ENCODE data around the gene CEPT1.

Gene CEPT1

DNA sequence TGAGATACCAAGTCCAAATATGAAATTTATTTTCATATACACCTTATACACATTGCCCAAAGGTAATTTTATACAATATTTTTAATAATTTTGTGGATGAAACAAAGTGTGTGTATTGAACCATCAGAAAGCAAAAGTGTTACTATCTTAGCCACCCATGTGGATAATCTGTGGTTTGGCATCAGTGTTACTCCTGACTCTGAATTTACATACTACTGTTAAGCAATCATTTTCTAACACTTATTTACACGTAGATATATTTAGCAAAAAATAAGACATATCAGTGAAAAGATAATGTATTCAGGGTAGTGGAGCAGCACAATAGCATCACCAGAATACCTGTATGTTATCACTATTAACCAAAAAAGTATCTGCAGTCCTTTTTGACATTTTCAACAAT lies 36.7 kb downstream of the CEPT1 start:
- H3K4me1 ChIP-seq (ENCODE audit: control insufficient read depth, insufficient read depth, low read length) = no peaks in the 10 kb centered on the region
- no peak overlapping the region for H3K9ac ChIP-seq (ENCODE audit: low read length)
- H3K4me3 ChIP-seq (ENCODE audit: low read depth, low read length) = no peak overlapping the region
- no peak overlapping the region for H3K27ac ChIP-seq (ENCODE audit: low read depth, low read length)
- H3K36me3 ChIP-seq (ENCODE audit: control insufficient read depth, insufficient read depth, low read length) = peaks cover 21% of the 10 kb centered on the region
- no peaks in the 10 kb centered on the region for H3K27me3 ChIP-seq (ENCODE audit: control insufficient read depth, insufficient read depth, low read length)
- H3K9me3 ChIP-seq (ENCODE audit: control insufficient read depth, insufficient read depth, low read depth, low read length) = no peaks in the 10 kb centered on the region

DNA sequence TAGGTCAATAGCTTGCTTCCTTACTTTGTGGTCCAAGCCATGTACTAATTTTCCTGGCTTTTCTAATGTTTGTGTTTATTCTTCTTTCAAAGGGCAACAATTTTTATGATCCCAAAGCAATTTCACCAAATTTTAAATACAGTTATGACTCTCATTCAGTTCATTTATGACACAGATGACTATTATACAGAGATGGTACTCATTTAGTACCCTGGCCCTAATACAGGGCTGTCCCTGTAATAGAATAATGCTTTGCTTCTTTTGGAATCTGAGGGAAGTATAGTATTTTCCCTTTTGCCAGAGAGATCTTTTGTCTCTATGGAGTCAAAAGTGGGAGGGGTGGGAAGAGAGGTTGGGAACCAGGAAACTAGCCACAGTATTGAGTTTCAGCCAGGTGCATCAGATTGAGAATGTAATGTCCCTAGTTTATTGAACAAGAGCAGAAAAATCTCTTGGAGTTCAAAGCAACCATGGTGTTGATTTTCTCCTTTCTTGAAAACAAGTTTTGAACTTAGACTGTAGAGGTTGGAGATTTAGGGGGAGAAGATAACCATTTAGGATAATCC lies 40.0 kb downstream of the CEPT1 start:
- Histone ChIP-seq H3K9ac (ENCODE audit: low read length) (no peak overlapping the region), H3K9me3 (ENCODE audit: control insufficient read depth, insufficient read depth, low read depth, low read length) (no peaks in the 10 kb centered on the region), H3K27me3 (ENCODE audit: control insufficient read depth, insufficient read depth, low read length) (no peaks in the 10 kb centered on the region), H3K4me1 (ENCODE audit: control insufficient read depth, insufficient read depth, low read length) (no peaks in the 10 kb centered on the region), H3K27ac (ENCODE audit: low read depth, low read length) (no peak overlapping the region), H3K4me3 (ENCODE audit: low read depth, low read length) (no peak overlapping the region), H3K36me3 (ENCODE audit: control insufficient read depth, insufficient read depth, low read length) (peaks cover 34% of the 10 kb centered on the region)

DNA sequence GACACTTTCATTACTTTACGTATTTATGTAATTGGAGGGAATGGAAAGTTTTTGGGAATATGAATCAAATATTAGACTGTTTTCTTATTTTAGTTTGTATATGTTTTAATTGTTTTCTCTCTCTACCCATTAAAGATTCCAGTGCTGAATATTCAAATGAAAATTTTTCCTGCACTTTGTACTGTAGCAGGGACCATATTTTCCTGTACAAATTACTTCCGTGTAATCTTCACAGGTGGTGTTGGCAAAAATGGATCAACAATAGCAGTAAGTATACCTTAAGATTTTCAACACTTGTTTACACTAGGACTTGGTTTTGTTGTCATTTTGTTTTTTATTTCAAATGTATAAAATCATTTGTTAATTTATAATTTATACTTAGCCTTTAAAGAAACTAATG lies 42.0 kb downstream of the CEPT1 start:
- Histone ChIP-seq H3K27me3 (ENCODE audit: control insufficient read depth, insufficient read depth, low read length) (no peaks in the 10 kb centered on the region), H3K9ac (ENCODE audit: low read length) (no peak overlapping the region), H3K27ac (ENCODE audit: low read depth, low read length) (no peak overlapping the region), H3K36me3 (ENCODE audit: control insufficient read depth, insufficient read depth, low read length) (peaks cover 47% of the 10 kb centered on the region), H3K9me3 (ENCODE audit: control insufficient read depth, insufficient read depth, low read depth, low read length) (no peaks in the 10 kb centered on the region), H3K4me1 (ENCODE audit: control insufficient read depth, insufficient read depth, low read length) (no peaks in the 10 kb centered on the region), H3K4me3 (ENCODE audit: low read depth, low read length) (no peak overlapping the region)

DNA sequence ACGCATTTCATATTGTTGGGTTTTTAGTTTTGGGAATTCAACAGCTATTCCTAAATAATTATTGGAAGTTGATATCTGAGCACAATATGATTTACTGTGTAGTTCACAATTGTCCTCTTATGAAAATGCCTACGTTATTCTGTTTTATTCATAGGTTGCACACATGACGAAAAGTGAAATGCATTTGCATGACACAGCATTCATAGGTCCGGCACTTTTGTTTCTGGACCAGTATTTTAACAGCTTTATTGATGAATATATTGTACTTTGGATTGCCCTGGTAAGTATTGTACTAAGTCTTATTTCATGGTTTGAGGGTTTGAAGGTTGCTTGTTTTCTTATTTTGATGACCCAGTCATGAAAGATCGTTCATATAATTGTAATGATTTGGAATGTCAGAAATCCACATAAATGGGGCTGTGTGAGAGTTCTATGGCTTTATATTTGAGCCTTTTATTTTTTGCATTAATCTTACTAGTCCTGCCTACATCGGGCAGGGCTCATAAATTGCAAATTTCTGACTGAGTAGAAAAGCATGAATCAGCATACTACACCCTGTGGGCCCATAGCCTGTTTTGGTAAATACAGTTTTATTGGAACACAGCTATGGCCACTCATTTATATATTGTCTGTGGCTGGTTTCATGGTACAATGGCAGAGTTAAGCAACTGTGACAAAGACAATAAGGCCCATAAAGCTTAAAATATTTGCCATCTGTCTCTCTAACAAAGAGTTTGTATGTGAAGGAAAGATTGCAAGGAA lies 43.5 kb downstream of the CEPT1 start:
- no peak overlapping the region for H3K27ac ChIP-seq (ENCODE audit: low read depth, low read length)
- H3K9ac ChIP-seq (ENCODE audit: low read length) = no peak overlapping the region
- peaks cover 57% of the 10 kb centered on the region for H3K36me3 ChIP-seq (ENCODE audit: control insufficient read depth, insufficient read depth, low read length)
- H3K4me3 ChIP-seq (ENCODE audit: low read depth, low read length) = no peak overlapping the region
- no peaks in the 10 kb centered on the region for H3K4me1 ChIP-seq (ENCODE audit: control insufficient read depth, insufficient read depth, low read length)
- no peaks in the 10 kb centered on the region for H3K27me3 ChIP-seq (ENCODE audit: control insufficient read depth, insufficient read depth, low read length)
- H3K9me3 ChIP-seq (ENCODE audit: control insufficient read depth, insufficient read depth, low read depth, low read length) = no peaks in the 10 kb centered on the region

DNA sequence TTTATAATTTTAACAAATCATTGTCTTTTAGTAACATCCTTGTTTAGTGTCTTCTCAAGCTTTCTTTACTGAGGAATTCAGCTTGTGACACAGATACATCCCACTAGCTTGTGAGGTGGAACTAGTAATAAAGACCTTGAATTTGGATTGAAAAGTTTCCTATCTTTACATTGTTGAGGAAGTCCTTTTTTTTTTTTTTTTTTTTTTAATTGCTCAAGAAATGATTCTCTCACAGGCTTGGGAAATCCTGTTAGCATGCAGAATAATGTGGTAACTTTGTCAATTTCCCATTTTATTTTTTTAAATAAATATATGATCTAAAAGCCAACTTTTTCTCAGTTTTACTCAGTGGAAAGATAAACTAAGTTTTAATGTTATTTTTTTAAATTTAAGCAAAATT lies 44.6 kb downstream of the CEPT1 start:
- no peak overlapping the region for H3K27ac ChIP-seq (ENCODE audit: low read depth, low read length)
- no peaks in the 10 kb centered on the region for H3K27me3 ChIP-seq (ENCODE audit: control insufficient read depth, insufficient read depth, low read length)
- H3K4me1 ChIP-seq (ENCODE audit: control insufficient read depth, insufficient read depth, low read length) = no peaks in the 10 kb centered on the region
- no peak overlapping the region for H3K9ac ChIP-seq (ENCODE audit: low read length)
- peaks cover 61% of the 10 kb centered on the region for H3K36me3 ChIP-seq (ENCODE audit: control insufficient read depth, insufficient read depth, low read length)
- H3K9me3 ChIP-seq (ENCODE audit: control insufficient read depth, insufficient read depth, low read depth, low read length) = no peaks in the 10 kb centered on the region
- no peak overlapping the region for H3K4me3 ChIP-seq (ENCODE audit: low read depth, low read length)

DNA sequence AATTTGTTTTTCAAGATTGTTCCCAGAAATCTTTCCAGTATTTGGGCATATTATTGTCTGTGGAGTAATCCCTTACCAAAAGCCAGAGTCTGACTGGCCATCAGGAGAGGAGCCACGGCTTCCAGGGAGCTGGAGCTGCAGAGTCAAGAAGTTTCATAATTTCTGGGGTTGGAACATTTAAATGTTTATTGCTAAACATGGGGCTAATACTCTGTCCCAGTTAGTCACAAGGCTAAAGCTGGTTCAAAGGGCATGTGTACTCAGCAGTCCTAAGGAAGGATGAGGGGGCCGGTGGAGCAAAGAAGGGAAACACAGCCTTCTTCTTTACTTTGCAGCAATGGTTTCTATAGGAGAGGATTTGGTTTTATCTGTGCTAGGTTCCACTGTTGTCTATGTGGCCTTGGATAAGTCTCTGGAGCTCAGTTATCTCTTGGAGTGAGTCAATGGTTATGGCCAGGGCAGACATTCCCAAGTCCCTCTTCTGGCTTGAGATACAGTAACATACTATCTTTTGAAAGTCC lies 51.0 kb downstream of the CEPT1 start:
- Histone ChIP-seq H3K27me3 (ENCODE audit: control insufficient read depth, insufficient read depth, low read length) (no peaks in the 10 kb centered on the region), H3K9ac (ENCODE audit: low read length) (no peak overlapping the region), H3K4me1 (ENCODE audit: control insufficient read depth, insufficient read depth, low read length) (peaks cover 10% of the 10 kb centered on the region; the same call in 1 of the 2 replicates), H3K4me3 (ENCODE audit: low read depth, low read length) (no peak overlapping the region), H3K36me3 (ENCODE audit: control insufficient read depth, insufficient read depth, low read length) (peaks cover 24% of the 10 kb centered on the region), H3K27ac (ENCODE audit: low read depth, low read length) (no peak overlapping the region), H3K9me3 (ENCODE audit: control insufficient read depth, insufficient read depth, low read depth, low read length) (no peaks in the 10 kb centered on the region)

DNA sequence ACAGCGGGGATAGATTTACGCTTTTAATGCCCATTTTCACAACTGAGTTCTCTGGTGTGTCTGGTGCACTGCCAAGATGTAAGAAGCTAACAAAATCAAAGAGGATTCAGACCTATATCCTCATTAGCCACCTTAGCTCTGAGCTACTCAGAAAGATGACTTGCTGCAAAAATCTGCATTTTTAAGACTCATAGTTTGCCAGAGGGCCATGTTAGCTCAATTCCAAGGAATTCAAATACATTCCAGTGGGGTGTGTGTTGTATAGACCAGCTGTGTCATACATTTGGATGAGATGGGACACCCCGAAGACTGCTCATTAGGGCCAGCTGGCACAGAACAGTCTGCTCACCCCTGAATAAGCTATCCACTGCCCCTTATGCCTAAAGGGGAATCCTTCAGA lies 51.5 kb downstream of the CEPT1 start:
- Histone ChIP-seq H3K27ac (ENCODE audit: low read depth, low read length) (no peak overlapping the region), H3K4me1 (ENCODE audit: control insufficient read depth, insufficient read depth, low read length) (peaks cover 10% of the 10 kb centered on the region; the same call in 1 of the 2 replicates), H3K9ac (ENCODE audit: low read length) (no peak overlapping the region), H3K36me3 (ENCODE audit: control insufficient read depth, insufficient read depth, low read length) (peaks cover 19% of the 10 kb centered on the region), H3K9me3 (ENCODE audit: control insufficient read depth, insufficient read depth, low read depth, low read length) (no peaks in the 10 kb centered on the region), H3K27me3 (ENCODE audit: control insufficient read depth, insufficient read depth, low read length) (no peaks in the 10 kb centered on the region), H3K4me3 (ENCODE audit: low read depth, low read length) (no peak overlapping the region)

DNA sequence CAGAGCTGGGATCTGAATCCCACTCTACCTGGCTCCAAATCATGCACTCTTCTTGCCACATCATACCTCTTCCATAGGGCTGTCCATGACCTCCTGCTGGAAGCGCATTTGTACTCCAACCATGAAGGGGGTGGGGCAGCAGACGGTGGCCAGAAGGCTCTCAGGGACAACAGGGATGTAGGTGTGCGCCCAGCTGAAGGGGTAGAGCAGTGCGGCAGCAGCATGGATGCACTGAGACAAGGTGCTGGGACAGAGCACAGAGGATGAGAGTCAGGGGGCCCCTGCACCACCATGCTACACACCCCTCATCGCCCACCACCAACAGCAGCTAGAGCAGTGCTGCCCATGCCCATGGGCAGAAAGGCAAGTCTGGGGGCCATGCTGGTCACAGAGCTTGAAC lies 52.1 kb downstream of the CEPT1 start:
- no peak overlapping the region for H3K4me3 ChIP-seq (ENCODE audit: low read depth, low read length)
- H3K4me1 ChIP-seq (ENCODE audit: control insufficient read depth, insufficient read depth, low read length) = peaks cover 10% of the 10 kb centered on the region; the same call in 1 of the 2 replicates
- H3K27ac ChIP-seq (ENCODE audit: low read depth, low read length) = no peak overlapping the region
- H3K9me3 ChIP-seq (ENCODE audit: control insufficient read depth, insufficient read depth, low read depth, low read length) = no peaks in the 10 kb centered on the region
- H3K36me3 ChIP-seq (ENCODE audit: control insufficient read depth, insufficient read depth, low read length) = peaks cover 13% of the 10 kb centered on the region
- no peaks in the 10 kb centered on the region for H3K27me3 ChIP-seq (ENCODE audit: control insufficient read depth, insufficient read depth, low read length)
- H3K9ac ChIP-seq (ENCODE audit: low read length) = no peak overlapping the region

DNA sequence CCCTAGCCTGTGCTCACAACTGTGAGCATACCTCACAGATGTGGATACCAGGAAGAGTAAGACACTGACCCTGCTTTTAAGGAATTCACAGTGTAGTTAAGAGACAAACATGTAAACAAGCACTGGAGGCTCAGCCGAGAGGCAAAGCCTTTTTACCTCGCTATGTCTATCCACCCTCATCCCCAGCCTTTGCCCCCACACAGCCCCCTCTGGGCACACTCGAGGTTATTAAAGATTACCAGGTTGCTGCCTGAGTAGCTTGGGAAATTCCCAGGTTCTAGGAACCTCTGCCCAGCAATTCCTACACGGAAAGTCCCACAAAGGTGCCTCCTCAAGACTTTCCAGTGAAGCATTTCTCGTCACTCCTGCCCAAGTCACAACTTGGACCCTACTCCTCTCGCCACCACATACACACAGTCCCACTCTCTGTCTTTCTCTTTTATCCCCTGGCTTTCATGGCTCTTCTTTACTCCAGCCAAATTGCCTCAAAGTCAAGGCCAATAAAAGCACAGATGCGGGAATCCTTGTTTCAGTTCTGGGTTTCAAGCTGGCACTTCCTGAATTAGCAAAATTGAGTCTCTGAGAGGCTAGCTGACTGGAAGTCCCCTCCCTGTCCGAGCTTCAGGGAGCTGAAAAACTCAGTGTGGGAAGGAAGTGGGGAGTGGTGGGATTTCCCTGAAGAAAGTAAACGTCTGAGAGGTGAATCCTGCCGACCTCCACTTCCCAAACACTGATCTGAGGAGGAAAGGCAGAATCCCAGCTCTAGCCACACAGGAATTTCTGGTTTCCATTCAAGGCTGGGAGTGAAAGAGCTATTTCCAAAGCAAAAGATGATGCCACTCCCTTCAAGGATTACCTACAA lies 52.9 kb downstream of the CEPT1 start:
- Histone ChIP-seq H3K9ac (ENCODE audit: low read length) (no peak overlapping the region), H3K27me3 (ENCODE audit: control insufficient read depth, insufficient read depth, low read length) (no peaks in the 10 kb centered on the region), H3K4me3 (ENCODE audit: low read depth, low read length) (no peak overlapping the region), H3K9me3 (ENCODE audit: control insufficient read depth, insufficient read depth, low read depth, low read length) (no peaks in the 10 kb centered on the region), H3K27ac (ENCODE audit: low read depth, low read length) (no peak overlapping the region), H3K36me3 (ENCODE audit: control insufficient read depth, insufficient read depth, low read length) (0 out of 2 replicates have a peak, but pooled peaks cover 6% of the 10 kb centered on the region), H3K4me1 (ENCODE audit: control insufficient read depth, insufficient read depth, low read length) (peaks cover 10% of the 10 kb centered on the region; the same call in 1 of the 2 replicates)

DNA sequence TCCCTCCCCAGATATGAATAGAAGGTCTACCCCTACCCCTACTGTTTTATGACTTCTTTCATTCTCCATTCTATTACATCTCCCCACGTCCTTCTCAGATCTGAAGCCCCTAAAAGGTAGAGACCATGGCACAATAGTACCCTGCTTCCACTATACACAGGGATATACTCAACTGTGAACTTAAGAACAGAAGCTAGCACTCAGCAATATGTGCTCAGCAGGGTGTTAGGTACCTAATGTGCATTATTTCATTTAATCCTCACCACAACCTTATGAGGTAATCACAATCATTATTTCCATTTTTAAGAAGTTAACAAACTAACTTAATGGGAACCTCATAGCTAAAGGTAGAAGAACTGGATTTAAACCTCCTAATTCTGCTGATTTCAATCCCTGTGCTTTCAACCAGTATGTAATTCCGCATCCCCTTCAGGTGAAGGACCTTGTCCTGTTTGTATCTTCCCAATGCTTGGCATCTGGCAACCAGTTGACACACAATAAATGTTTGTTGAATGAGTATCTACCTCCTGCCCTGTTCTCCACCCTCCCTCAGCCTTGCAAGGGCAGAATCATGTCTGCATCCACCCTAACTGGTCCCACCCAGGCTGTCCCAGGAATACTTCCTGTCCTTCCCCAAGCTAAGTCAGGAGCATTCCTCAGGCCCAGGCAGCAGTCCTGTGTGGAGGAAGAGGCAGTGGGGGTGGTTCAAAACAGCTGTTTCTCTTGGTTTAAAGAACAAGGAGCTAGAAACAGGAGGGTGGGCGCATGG lies 53.9 kb downstream of the CEPT1 start:
- no peak overlapping the region for H3K9ac ChIP-seq (ENCODE audit: low read length)
- H3K4me1 ChIP-seq (ENCODE audit: control insufficient read depth, insufficient read depth, low read length) = peaks cover 10% of the 10 kb centered on the region; the same call in 1 of the 2 replicates
- H3K4me3 ChIP-seq (ENCODE audit: low read depth, low read length) = no peak overlapping the region
- H3K9me3 ChIP-seq (ENCODE audit: control insufficient read depth, insufficient read depth, low read depth, low read length) = no peaks in the 10 kb centered on the region
- no peak overlapping the region for H3K27ac ChIP-seq (ENCODE audit: low read depth, low read length)
- no peaks in the 10 kb centered on the region for H3K27me3 ChIP-seq (ENCODE audit: control insufficient read depth, insufficient read depth, low read length)
- no peaks in the 10 kb centered on the region for H3K36me3 ChIP-seq (ENCODE audit: control insufficient read depth, insufficient read depth, low read length)

All from HUES6 (cell line).